ENCODE measurements around the gene FAHD2B.
"Not testable (repeated sequence)": the region's sequence is repeated elsewhere in the genome, so short reads cannot be mapped to it uniquely, and the experiment has no call there.

FAHD2B gene

GRCh38 chr2:97067279-97068004, 27.2 kb downstream of the FAHD2B start:
- DNase-seq: no peak

GRCh38 chr2:97066030-97066429, 28.7 kb downstream of the FAHD2B start:
- DNase-seq: not testable (repeated sequence)

- DNase-seq: not testable (repeated sequence)
Observed at GRCh38 chr2:97062020-97062419, 32.7 kb downstream of the FAHD2B start.

GRCh38 chr2:97059782-97060181, 34.9 kb downstream of the FAHD2B start:
- not testable (repeated sequence) for DNase-seq

GRCh38 chr2:97056150-97056549, 38.5 kb downstream of the FAHD2B start:
- not testable (repeated sequence) for DNase-seq

DNA sequence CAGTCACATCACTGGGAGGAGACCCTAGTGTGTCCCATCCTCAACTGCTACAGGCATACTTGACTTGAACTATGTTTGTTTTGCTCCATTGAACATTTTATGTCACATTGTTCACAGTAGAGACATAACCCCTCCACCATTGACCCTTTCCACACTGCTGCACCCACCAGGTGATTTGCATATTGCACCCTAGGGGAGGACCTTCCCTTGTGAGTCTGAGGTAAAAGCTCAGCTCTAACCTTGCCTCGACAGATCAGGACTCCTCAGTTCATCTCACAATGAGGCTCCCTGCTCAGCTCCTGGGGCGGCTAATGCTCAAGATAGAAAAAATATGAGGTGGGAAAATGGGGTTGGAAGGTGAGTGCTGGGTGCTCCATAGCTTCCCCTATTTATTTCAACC, 44.6 kb downstream of the FAHD2B start:
- DNase-seq: not testable (repeated sequence)

DNA sequence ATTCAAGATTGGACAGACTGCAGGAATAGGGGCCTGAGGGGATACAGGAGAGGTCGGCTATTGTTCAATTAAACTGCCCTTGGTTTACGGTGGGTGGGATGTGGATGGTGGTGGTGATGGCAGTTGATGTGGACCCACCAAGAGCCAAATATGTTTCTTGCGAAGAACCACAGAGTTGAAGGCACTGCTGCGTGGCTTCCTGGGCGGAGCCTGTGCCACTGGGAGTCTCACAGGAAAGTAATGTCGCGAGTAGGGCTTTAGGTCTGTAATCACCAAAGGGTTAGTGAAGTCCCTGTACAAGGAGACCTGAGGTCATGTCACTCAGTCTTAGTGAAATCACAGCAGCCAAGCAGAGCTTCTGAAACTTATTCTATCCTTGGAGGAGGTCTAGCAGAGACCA, 46.2 kb downstream of the FAHD2B start:
- not testable (repeated sequence) for DNase-seq

DNA sequence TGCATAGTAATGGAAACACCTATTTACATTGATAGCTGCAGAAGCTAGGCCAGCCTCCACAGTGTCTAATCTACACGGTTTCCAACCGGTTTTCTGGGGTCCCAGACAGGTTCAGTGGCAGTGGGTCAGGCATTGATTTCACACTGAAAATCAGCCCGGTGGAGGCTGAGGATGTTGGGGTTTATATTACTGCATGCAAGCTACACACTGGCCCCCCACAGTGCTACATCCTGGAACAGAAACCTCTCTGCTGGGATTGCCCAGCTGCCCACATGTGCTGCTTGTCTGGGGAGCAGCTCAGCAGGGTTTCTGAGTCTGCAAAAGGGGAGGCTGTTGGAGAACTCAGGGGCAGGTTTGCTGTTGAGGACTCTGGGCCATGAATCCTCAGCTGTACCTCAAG, 48.0 kb downstream of the FAHD2B start:
- DNase-seq: not testable (repeated sequence)

DNA sequence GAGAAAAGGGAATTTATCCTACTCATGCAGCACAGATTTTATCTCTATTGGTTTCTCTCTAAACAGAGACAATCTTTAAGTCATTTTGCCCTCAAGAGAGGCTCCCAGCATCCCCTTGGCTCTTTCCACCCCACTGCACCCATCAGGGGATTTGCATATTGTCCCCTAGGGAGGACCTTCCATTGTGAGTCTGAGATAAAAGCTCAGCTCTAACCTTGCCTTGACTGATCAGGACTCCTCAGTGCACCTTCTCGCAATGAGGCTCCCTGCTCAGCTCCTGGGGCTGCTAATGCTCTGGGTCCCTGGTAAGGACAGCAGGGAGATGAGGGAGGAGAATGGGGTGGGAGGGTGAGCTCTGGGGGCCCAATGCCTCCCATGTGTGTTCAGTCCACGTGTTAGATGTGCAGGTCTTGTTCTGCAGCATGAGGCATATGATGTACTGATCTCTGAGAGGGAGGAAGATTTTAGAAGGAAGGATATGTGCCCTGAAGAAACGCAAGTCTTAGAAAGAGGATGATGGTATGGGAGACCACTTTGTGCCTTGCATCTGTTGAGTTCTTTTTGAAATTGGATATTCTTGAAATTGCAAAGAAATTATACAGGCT, 48.7 kb downstream of the FAHD2B start:
- DNase-seq: not testable (repeated sequence)

Measured in right forelimb (tissue), 1 donor.